PFSK-1 (cell line): ENCODE measurements around the gene ERBB4.

Experiments used
- POLR2AphosphoS5 ChIP-seq: IDR thresholded peaks from 2 replicates; pipeline ENCODE4 v1.6.1; 2012; ENCODE audit warnings: low read depth, mild to moderate bottlenecking, control low read depth, low read length, moderate library complexity
- REST ChIP-seq, 2 experiments: IDR thresholded peaks; 2 replicates each; pipeline versions ENCODE4 v1.6.1 to v1.8.0; 2011 to 2012; ENCODE audit warnings: low read depth in 2 of 2, low read length in 2 of 2, control low read depth in 1 of 2, inconsistent platforms in 1 of 2, mild to moderate bottlenecking in 1 of 2, moderate library complexity in 1 of 2; ENCODE audit not compliant: insufficient read depth in 1 of 2
- TAF1 ChIP-seq: IDR thresholded peaks from 2 replicates; pipeline ENCODE4 v1.6.1; 2012; ENCODE audit warnings: low read length, control low read depth, borderline replicate concordance; ENCODE audit not compliant: insufficient read depth

- no peak for TF ChIP-seq POLR2AphosphoS5
- TF ChIP-seq TAF1, result no peak
- TF ChIP-seq REST (IDR thresholded peaks at IDR 0.05; ENCODE audit: insufficient read depth in 1 of 2, low read depth in 2 of 2, low read length in 2 of 2), result no peak
Measured at GRCh38 chr2:212142631-212143030, 396.0 kb downstream of the ERBB4 start.
